ENCODE results near the gene TMEM186.

GRCh38 chr16:8819411-8820034, 22.1 kb upstream of the TMEM186 start:
- no peak for TF ChIP-seq POLR2A (IDR thresholded peaks at IDR 0.05; ENCODE audit: low read length)
- no peak for TF ChIP-seq GATA1 (IDR thresholded peaks at IDR 0.05; ENCODE audit: low read depth, low read length)

All from erythroblast (primary cell).